Measurements from ENCODE around the gene ANKIB1.
"Not testable (repeated sequence)": the region's sequence is repeated elsewhere in the genome, so short reads cannot be mapped to it uniquely, and the experiment has no call there.

ANKIB1 gene, protein sequence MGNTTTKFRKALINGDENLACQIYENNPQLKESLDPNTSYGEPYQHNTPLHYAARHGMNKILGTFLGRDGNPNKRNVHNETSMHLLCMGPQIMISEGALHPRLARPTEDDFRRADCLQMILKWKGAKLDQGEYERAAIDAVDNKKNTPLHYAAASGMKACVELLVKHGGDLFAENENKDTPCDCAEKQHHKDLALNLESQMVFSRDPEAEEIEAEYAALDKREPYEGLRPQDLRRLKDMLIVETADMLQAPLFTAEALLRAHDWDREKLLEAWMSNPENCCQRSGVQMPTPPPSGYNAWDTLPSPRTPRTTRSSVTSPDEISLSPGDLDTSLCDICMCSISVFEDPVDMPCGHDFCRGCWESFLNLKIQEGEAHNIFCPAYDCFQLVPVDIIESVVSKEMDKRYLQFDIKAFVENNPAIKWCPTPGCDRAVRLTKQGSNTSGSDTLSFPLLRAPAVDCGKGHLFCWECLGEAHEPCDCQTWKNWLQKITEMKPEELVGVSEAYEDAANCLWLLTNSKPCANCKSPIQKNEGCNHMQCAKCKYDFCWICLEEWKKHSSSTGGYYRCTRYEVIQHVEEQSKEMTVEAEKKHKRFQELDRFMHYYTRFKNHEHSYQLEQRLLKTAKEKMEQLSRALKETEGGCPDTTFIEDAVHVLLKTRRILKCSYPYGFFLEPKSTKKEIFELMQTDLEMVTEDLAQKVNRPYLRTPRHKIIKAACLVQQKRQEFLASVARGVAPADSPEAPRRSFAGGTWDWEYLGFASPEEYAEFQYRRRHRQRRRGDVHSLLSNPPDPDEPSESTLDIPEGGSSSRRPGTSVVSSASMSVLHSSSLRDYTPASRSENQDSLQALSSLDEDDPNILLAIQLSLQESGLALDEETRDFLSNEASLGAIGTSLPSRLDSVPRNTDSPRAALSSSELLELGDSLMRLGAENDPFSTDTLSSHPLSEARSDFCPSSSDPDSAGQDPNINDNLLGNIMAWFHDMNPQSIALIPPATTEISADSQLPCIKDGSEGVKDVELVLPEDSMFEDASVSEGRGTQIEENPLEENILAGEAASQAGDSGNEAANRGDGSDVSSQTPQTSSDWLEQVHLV

DNA sequence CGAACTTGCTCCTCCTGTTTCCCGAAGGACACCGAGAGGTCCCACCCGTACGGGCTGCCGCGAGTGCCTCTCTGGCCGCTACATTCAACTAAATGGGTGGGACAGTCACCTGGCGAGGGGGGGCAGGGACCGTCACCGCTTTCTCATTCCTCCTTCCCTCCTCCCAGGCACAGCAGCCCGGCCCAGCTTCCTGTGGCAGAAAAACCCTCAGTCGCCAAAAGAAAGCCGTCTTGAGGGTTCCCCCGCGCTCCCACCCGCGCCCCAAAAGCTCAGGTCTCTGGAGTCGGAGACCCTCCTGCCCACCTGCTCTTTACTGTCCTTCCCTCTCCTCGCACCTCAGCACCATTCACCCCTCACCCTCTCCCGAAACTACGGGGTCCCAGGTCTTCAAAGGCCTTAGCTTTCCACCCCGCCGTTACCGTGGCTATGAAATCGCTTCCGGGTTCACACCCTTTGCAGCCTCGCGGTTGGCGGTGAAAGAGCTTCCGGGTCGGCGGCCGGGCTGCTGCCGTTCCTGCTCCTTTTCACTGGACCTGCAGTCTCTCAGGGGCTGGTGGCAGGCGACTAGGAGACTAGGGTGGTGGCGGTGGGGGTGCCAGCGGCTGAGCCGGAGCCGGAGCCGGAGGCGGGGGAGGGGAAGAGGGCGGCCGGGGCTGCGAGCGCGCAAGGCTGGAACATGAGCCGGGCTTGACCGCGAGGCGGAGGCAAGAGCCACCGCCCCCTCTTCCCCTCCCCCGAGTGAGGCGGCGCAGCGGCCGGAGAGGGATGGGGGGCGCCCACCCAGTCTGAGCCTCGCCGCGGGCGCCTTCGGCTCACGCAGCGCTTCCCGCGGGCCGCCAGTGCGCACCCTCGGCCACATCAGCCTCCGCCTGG is at the start of gene ANKIB1, which contains the start of gene KRIT1:
Gene ANKIB1 (plus strand): TSS at position 488 of the 873 bp plus-strand sequence. CDS start 49,005 bp downstream, outside the sequence.
Gene KRIT1 (minus strand): TSS at position 428 of the 873 bp plus-strand sequence. CDS start 3,779 bp downstream, outside the sequence.
- peak; percentile 47 for DNase-seq

DNA sequence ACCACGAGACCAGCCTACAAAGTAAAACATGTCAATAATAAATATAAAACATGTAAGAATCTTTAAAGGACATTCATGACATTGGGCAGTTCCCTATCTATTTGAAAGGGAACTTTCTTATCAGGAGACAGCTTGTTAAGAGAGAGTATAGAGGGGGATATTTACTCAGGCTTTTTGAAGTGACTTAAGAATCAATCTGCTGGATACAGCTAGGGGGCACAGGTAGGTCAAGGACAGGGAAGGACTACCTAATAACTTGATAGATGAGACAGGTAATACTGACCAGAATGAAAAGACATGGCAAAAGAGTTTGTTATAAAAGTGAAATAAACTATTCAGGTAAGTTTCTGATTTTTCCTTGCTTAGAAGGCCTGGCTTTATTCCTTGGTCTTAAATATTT is 45.0 kb upstream of the ANKIB1 start:
- DNase-seq = no peak

DNA sequence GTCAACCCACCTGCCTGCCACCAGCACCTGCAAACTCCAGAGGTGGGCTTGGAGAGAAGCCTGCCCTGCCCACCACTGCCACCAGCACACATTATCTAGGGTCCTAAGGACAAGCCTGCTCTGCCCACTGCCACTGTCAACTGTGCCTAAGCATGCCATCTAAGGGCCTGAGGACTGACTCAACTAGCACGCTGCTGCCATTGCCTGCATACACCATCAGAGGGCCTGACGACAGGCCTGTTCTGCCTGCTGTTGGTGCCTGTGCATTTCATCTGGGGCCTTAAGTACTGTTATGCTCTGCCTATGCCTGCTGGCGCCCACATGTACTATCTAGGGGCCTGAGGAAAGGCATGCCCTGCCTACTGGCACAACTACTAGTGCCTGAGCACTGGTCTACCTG is 39.8 kb upstream of the ANKIB1 start:
- DNase-seq = no peak

DNA sequence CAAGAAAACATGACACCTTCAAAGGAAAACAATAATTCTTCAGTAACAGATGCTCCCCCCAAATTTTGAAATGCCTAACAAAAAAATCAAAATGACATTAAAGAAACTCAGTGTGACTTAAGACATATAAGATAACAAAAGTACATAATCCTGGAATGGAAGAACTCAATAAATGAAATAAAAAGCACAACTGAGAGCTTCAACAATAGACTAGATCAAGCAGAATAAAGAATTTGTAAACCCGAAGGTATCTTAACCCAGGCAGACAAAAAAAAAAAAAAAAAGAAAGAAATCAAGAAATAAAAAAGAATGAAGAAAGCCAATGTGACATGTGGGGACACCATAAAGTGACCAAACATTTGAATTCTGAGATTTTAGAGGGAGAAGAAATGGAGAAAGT is 39.1 kb upstream of the ANKIB1 start:
- no peak for DNase-seq

GRCh38 chr7:92221766-92222165 is 24.0 kb upstream of the ANKIB1 start:
- no peak for DNase-seq

- no peak for DNase-seq
Measured at GRCh38 chr7:92226981-92227380, 18.8 kb upstream of the ANKIB1 start.

- no peak for DNase-seq
Measured at GRCh38 chr7:92228100-92228499, 17.7 kb upstream of the ANKIB1 start.

- DNase-seq = no peak
Measured at GRCh38 chr7:92228742-92229141, 17.0 kb upstream of the ANKIB1 start.

DNA sequence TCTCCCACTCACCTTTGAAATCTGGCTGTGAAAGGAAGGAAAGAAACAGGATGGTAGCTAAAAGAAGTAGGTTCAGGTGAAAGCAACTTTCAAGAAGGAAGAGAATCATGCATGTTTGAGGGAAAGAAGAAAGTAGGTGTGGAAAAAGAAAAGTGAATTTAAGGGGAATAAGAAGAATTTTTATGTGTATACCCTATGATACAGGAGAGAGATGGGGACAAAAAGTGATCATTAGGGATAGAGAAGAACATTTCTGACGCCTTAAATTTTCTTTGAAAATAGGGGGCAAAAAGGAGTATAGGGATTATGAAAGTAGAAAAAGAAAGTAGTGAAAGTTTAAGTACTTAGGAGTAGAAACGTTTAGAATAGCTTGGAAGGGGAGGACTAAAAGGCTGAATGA is 15.2 kb upstream of the ANKIB1 start:
- DNase-seq = no peak

DNA sequence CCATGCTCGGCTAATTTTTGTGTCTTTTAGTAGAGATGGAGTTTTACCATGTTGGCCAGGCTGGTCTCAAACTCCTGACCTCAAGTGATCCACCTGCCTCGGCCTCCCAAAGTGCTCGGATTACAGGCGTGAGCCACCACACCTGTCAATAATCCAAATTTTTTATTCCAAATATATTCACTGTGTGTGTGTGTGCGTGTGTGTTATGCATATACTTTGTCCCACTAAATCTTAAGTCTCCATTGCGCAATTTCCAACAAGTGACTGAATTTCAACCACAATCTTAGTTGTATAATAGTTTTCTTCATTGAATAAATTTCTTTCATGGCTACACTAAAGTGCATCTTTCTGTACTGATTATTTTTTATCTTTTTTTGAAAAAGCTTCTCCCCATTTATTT is 2.8 kb upstream of the ANKIB1 start:
- no peak for DNase-seq

DNA sequence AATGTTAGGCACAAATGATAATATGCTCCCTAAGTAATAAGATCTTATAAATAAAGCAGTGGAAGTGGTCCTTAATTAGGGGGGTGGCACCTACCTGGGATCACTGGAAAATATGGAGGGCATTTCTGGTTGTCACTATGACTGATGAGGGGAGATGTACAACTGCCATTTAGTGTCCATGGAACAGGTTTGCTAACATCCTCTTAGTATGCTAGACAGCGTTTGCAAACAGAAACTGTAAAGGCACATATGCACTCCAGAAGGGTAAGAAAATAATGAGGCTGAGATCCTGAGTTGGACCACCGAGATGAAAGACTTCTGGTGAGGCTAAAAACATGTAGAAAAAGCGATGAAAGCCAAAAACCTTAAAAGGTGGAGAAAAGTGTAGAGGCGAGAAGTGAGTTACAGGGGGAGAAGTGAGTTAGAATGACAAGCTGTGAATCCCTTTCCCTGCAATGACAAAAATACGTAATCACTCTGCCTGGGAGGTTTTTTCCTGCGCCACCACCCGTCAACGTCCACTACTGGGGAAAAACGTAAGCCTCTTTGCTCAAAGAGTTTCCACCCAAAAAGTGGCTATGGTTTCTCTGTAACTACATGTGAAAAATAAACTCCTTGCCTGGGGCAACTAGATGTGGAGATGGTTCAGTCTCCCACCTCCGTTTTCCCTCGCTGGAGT is 827 bp upstream of the ANKIB1 start:
- no peak for DNase-seq

GRCh38 chr7:92246360-92247101 is 757 bp downstream of the ANKIB1 start:
- DNase-seq = no peak

GRCh38 chr7:92250603-92251002 is 4.8 kb downstream of the ANKIB1 start:
- no peak for DNase-seq

DNA sequence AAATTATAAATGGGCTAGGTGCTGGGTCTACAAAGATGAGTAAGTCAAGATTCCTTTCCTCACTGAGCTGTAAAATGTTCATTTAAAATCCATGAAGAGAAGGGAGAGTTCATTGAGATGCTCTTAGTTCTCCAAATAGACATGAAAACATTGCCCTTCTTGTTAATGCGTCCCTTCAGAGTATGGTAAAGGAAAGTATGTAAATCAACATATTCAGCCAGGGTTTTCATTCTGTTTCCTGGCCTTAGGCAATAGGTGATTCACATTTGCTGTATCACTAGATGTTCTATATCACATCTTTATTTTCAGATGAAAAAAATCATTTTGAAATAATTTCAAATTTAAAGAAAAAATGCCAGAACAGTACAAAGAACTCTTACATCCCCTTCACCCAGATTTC is 5.4 kb downstream of the ANKIB1 start:
- DNase-seq = no peak

- DNase-seq = no peak
Measured at GRCh38 chr7:92253251-92253650, 7.5 kb downstream of the ANKIB1 start.

DNA sequence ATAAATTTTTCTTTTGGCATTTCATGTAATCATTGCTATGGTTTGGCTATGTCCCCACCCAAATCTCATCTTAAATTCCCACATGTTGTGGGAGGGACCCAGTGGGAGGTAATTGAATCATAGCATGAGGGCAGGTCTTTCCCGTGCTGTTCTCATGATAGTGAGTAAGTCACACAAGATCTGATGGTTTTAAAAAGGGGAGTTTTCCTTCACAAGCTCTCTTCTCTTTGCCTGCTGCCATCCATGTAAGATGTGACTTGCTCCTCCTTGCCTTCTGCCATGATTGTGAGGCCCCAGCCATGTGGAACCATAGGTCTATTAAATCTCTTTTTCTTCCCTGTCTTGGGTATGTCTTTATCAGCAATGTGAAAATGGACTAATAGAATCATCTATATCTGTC is 9.0 kb downstream of the ANKIB1 start:
- not testable (repeated sequence) for DNase-seq

DNA sequence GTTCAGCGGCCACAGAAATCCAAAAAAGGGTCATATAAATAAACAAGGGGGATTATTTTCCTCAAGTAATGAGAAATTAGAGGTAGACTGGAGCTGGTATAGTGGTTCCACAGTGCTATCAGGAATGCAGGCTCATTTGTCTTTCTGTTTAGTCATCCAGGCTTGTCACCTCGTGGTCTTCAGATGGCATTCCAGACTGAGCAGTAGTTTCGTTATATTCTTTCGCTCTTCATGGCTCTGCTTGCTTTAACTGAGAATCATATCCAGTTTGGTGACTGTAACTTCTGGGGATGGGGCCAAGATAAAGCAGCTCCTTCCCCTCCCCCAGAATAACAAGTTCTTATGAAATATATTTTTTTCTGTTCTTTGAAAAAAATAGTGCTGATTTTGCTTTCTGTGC is 9.5 kb downstream of the ANKIB1 start:
- no peak for DNase-seq

GRCh38 chr7:92259062-92259461 is 13.3 kb downstream of the ANKIB1 start:
- no peak for DNase-seq

DNA sequence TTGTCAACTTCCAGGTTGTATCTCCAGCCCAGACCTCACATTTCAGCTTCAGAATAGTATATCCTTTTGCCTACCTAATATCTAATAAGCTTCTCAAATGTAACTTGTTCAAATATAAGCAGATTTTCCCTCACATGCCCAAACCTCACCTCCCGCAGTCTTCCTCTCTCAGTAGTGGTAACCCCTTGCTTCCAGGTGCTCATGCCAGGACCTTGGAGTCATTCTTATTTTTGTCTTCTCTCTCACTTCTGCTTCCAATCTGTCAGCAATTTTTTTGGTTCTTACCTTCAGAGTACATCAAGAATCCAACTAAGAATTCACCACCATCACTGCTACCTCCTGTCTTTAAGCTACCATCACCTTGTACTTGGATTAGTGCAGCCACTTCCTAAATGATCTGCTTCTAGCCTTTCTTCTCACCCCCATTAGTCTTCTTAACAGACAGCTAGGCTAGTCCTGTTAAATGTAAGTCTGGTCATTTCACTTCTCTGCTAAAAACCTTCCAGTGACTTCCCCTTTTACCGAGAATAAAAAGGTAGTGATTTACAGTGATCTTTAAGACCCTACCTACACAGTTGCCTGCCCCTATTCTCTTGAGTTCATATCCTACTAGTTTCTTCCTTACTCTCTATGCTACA is 14.0 kb downstream of the ANKIB1 start:
- DNase-seq = no peak

DNA sequence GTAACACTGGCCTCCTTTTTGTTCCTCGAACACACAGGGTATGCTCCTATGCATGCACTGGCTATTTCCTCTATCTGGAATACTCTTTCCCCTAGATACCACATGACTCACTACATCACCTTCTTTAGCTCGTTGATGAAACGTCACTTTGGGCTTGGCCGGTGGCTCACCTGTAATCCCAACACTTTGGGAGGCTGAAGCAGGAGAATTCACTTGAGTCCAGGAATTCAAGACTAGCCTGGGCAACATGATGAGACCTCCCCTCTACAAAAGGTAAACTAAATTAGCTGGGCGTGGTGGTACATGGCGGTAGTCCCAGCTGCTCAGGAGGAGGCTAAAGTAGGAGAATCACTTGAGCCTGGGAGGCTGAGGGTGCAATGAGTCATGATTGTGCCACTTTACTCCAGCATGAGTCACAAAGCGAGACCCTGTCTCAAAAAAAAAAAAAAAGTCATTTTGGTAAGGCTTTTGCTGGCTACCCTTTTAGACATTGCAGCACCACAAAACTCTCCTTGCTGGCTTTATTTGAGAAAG is 14.5 kb downstream of the ANKIB1 start:
- no peak for DNase-seq
